ENCODE results near the gene ACBD7. TPM values are rescaled to one million over a fixed set of nuclear protein-coding genes. Genes with fewer than 3 reads are reported as not detected.
A peak's percentile ranks its signal among the peaks of the same experiment; 100 is the strongest.

Gene ACBD7
- total RNA-seq, 1 experiment from 2014 or later: 13.9 TPM

GRCh38 chr10:15106352-15107013, 17.9 kb upstream of the ACBD7 start:
- intact Hi-C loops (cut with micrococcal nuclease; ENCODE audit: unreplicated experiment): loop anchor here (1.0 to 5.0 kb wide), 4 partner anchors 61 to 180 kb away; partner anchors contain the start of genes DCLRE1C and NMT2
- Mint-ChIP-seq H3K4me3 (ENCODE audit: unreplicated experiment) (no peak overlapping the region), H3K27ac (ENCODE audit: unreplicated experiment) (no peak overlapping the region), H3K36me3 (ENCODE audit: insufficient read depth, unreplicated experiment) (peaks cover 88% of the 10 kb centered on the region), H3K9me3 (ENCODE audit: unreplicated experiment) (no peaks in the 10 kb centered on the region), H3K4me1 (ENCODE audit: low read depth, unreplicated experiment) (no peaks in the 10 kb centered on the region), H3K27me3 (ENCODE audit: insufficient read depth, unreplicated experiment) (no peaks in the 10 kb centered on the region)
- ChIA-PET CTCF (interaction anchor here (0.5 to 1.8 kb wide), 5 partner anchors 32 to 547 kb away, joined by 3 to 12 read pairs (median 4); partner anchors contain the start of genes CDNF, DCLRE1C, HSPA14 and MSANTD7), POLR2A (interaction anchor here (0.5 to 1.0 kb wide), 2 partner anchors 9 to 62 kb away, joined by 3 to 12 read pairs; no protein-coding TSS in a partner anchor)
- H3K4me3 ChIP-seq (ENCODE audit: low read depth, low read length): no peak overlapping the region
- BruUV-seq (replicated peaks): no TSS peak
- H3K27me3 ChIP-seq (replicated peaks; ENCODE audit: control insufficient read depth, insufficient read depth, low read length): no peaks in the 10 kb centered on the region
- peak; percentile 83 to 88 for DNase-seq
- H3K36me3 ChIP-seq (ENCODE audit: control insufficient read depth, insufficient read depth, low read length): peaks cover 4% of the 10 kb centered on the region
- H3K4me1 ChIP-seq: 0 out of 2 replicates have a peak, but pooled peaks cover 7% of the 10 kb centered on the region
- no peaks in the 10 kb centered on the region for H3K9me3 ChIP-seq
- peak; percentile 94 to 97 for TF ChIP-seq CTCF (IDR thresholded peaks at IDR 0.05; ENCODE audit: insufficient read depth in 1 of 2, low read depth in 1 of 2, low read length in 1 of 2, severe bottlenecking in 1 of 2, unreplicated experiment in 1 of 2)

- no peak for TF ChIP-seq CTCF (IDR thresholded peaks at IDR 0.05; ENCODE audit: insufficient read depth in 1 of 2, low read depth in 1 of 2, low read length in 1 of 2, severe bottlenecking in 1 of 2, unreplicated experiment in 1 of 2)
- H3K27me3 Mint-ChIP-seq (ENCODE audit: insufficient read depth, unreplicated experiment): no peaks in the 10 kb centered on the region
- CTCF ChIA-PET: no interaction called here
Observed at GRCh38 chr10:15103513-15103912, 14.9 kb upstream of the ACBD7 start.

GRCh38 chr10:15099886-15100285, 11.3 kb upstream of the ACBD7 start:
- TF ChIP-seq CTCF (IDR thresholded peaks at IDR 0.05; ENCODE audit: insufficient read depth in 1 of 2, low read depth in 1 of 2, low read length in 1 of 2, severe bottlenecking in 1 of 2, unreplicated experiment in 1 of 2): no peak
- POLR2A ChIA-PET: interaction anchor here (1.3 kb wide), 1 partner anchor 141 kb away, joined by 10 read pairs; the partner anchor contains the start of gene MEIG1
- Histone ChIP-seq H3K9me3 (no peaks in the 10 kb centered on the region), H3K36me3 (ENCODE audit: control insufficient read depth, insufficient read depth, low read length) (peaks cover 3% of the 10 kb centered on the region), H3K4me3 (ENCODE audit: low read depth, low read length) (no peak overlapping the region), H3K4me1 (peaks cover 9% of the 10 kb centered on the region; the same call in 1 of the 2 replicates), H3K27me3 (replicated peaks; ENCODE audit: control insufficient read depth, insufficient read depth, low read length) (no peaks in the 10 kb centered on the region)
- Mint-ChIP-seq H3K27me3 (ENCODE audit: insufficient read depth, unreplicated experiment) (no peaks in the 10 kb centered on the region), H3K36me3 (ENCODE audit: insufficient read depth, unreplicated experiment) (peaks cover 81% of the 10 kb centered on the region), H3K4me1 (ENCODE audit: low read depth, unreplicated experiment) (peaks cover 20% of the 10 kb centered on the region), H3K4me3 (ENCODE audit: unreplicated experiment) (peak overlapping the region; percentile 20), H3K9me3 (ENCODE audit: unreplicated experiment) (no peaks in the 10 kb centered on the region), H3K27ac (ENCODE audit: unreplicated experiment) (peak overlapping the region; percentile 38)
- CTCF ChIA-PET: no interaction called here
- DNase-seq: no peak
- intact Hi-C loops (cut with micrococcal nuclease; ENCODE audit: unreplicated experiment): no loop called here
- BruUV-seq (replicated peaks): no TSS peak

More at GRCh38 chr10:15103513-15103912, 14.9 kb upstream of the ACBD7 start:
- no peak for DNase-seq
- peaks cover 3% of the 10 kb centered on the region for H3K36me3 ChIP-seq (ENCODE audit: control insufficient read depth, insufficient read depth, low read length)
- H3K4me1 ChIP-seq: peaks cover 10% of the 10 kb centered on the region; the same call in 1 of the 2 replicates
- Mint-ChIP-seq H3K4me3 (ENCODE audit: unreplicated experiment) (no peak overlapping the region), H3K27ac (ENCODE audit: unreplicated experiment) (no peak overlapping the region), H3K4me1 (ENCODE audit: low read depth, unreplicated experiment) (peaks cover 14% of the 10 kb centered on the region), H3K9me3 (ENCODE audit: unreplicated experiment) (no peaks in the 10 kb centered on the region), H3K36me3 (ENCODE audit: insufficient read depth, unreplicated experiment) (peaks cover 92% of the 10 kb centered on the region)
- no TSS peak for BruUV-seq (replicated peaks)
- no peaks in the 10 kb centered on the region for H3K27me3 ChIP-seq (replicated peaks; ENCODE audit: control insufficient read depth, insufficient read depth, low read length)
- intact Hi-C loops (cut with micrococcal nuclease; ENCODE audit: unreplicated experiment): no loop called here
- POLR2A ChIA-PET: interaction anchor here (0.6 kb wide), 1 partner anchor 65 kb away, joined by 8 read pairs; no protein-coding TSS in a partner anchor
- no peak overlapping the region for H3K4me3 ChIP-seq (ENCODE audit: low read depth, low read length)
- no peaks in the 10 kb centered on the region for H3K9me3 ChIP-seq
